BJ (cell line): ENCODE measurements around the gene CDC42BPB. TPM values are rescaled to one million over a fixed set of nuclear protein-coding genes. Genes with fewer than 3 reads are reported as not detected.

Experiments used
- CTCF ChIA-PET: fragments of 350-600 bp; formaldehyde crosslinking; extraction: SDS; loops from one replicate; lab custom pipeline; 2021; ENCODE audit warnings: antibody characterized with exemption, inconsistent platforms; lab: Yijun Ruan, JAX
- POLR2A ChIA-PET: fragments of 300-600 bp; sonication (Branson Sonifier 250); formaldehyde crosslinking; extraction: SDS; loops from one replicate; lab custom pipeline; 2021; ENCODE audit warnings: antibody characterized with exemption; lab: Charles Lee
- DNase-seq: peaks from one replicate; pipeline ENCODE4 v3.0.0-alpha.2; 2011; ENCODE audit warnings: low read depth
- H3K27me3 ChIP-seq: 2 replicates; pipeline ENCODE4 v1.6.0; 2011; ENCODE audit warnings: low read length; ENCODE audit not compliant: control insufficient read depth, insufficient read depth
- H3K36me3 ChIP-seq: 2 replicates; pipeline ENCODE4 v1.5.1; 2011; ENCODE audit warnings: low read length; ENCODE audit not compliant: control insufficient read depth, insufficient read depth
- H3K4me3 ChIP-seq: 2 replicates; pipeline ENCODE4 v1.5.1; 2011; ENCODE audit warnings: low read depth, mild to moderate bottlenecking, control low read depth, low read length
- polyA plus RNA-seq: library from polyadenylated mRNA; depleted of rRNA; stranded (reverse); fragments of >200 nt; gene quantifications from 2 replicates; pipeline ENCODE4 v1.2.3, GENCODE V29; 2011
- TF ChIP-seq, protein P1 (sequence below): IDR thresholded peaks from 2 replicates; pipeline ENCODE4 v1.5.1; 2011; ENCODE audit warnings: low read depth, mild to moderate bottlenecking, control low read depth, inconsistent platforms, low read length, moderate library complexity; ENCODE audit not compliant: insufficient read depth

Gene CDC42BPB
- polyA plus RNA-seq, 1 experiment: 66.5 TPM

DNA sequence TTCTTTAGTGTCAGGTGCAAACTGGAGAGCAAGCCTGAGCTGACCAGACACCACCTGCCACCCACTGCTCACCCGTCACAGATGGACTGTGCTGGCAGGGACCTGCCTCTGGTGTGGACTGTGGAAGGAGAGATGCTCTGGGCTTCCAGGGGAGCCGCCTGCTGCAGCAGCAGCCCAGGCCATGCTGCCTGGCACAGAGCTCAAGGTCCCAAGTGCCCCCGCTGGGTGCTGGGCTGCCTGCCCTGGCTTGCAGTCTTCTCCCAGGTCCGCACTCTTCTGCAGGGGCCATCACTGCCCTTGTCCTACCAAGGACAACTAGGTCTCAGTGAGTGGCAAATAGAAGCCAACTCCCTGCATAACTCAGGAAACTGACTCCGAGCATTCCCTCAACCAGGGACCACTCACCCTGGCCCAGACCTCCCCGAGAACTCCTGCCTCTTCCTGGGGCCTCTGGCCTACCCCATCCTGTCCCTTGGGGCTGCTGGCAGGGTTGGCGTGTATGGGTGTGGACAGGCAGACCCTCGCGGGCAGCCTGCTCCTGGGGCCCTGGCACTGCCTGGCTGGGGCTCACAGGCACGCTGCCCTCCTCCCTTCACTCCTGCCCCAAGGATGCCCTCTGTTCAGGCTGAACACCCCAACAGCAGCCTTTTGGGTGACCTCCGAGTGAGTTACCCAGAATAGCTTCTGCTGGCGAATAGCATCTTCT lies 125.6 kb downstream of the CDC42BPB start:
- Histone ChIP-seq H3K36me3 (peaks cover 10% of the 10 kb centered on the region), H3K27me3 (peaks cover 7% of the 10 kb centered on the region), H3K4me3 (no peak overlapping the region)
- no peak for DNase-seq
- TF ChIP-seq, protein P1, sequence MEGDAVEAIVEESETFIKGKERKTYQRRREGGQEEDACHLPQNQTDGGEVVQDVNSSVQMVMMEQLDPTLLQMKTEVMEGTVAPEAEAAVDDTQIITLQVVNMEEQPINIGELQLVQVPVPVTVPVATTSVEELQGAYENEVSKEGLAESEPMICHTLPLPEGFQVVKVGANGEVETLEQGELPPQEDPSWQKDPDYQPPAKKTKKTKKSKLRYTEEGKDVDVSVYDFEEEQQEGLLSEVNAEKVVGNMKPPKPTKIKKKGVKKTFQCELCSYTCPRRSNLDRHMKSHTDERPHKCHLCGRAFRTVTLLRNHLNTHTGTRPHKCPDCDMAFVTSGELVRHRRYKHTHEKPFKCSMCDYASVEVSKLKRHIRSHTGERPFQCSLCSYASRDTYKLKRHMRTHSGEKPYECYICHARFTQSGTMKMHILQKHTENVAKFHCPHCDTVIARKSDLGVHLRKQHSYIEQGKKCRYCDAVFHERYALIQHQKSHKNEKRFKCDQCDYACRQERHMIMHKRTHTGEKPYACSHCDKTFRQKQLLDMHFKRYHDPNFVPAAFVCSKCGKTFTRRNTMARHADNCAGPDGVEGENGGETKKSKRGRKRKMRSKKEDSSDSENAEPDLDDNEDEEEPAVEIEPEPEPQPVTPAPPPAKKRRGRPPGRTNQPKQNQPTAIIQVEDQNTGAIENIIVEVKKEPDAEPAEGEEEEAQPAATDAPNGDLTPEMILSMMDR: no peak
- POLR2A ChIA-PET: no interaction called here
- CTCF ChIA-PET: interaction anchor here (0.5 to 0.6 kb wide), 2 partner anchors 156 to 228 kb away, joined by 3 read pairs; no protein-coding TSS in a partner anchor

DNA sequence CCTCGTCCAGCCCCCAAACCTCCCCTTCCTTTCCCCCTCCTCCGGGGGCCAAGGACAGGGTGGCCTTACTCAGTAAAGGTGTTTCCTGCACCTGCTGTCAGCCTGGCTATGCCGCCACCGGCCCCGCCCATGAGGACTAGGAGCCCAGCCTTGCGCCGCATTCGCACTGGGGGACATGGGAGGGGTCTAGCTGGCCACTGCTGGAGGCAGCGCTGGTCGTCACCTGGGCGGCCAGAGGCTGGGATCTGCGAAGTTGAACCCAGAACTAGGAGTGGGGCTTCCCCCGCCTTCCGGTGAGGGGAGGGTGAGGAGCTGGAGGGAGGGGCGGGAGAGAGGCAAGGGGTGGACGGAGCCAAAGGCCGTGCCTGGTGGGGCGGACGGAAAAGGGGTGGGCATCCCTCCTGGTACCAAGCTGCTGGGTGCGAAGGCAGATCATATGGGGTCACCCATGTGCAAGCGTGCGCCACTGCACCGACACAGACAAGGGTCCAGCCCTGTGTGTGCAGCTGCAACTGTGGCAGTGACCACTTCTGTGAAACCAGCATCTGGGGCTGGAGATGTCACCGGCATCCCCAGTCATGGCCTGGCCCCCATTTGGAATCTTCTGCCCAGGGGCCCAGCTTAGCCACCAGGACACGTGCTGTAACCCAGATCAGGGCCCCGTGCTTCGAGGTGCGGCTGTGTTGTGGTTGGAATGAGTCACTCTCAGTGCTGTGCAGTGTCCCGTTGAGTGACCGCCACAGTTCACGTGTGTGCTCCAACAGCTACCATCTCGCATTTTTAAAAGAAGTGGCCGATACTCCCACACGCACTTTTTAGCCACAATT lies 126.4 kb downstream of the CDC42BPB start:
- ChIA-PET POLR2A (interaction anchor here (0.6 kb wide), 1 partner anchor 12 kb away, joined by 3 read pairs; no protein-coding TSS in a partner anchor), CTCF (interaction anchor here (0.5 kb wide), 1 partner anchor 156 kb away, joined by 3 read pairs; no protein-coding TSS in a partner anchor)
- TF ChIP-seq, protein P1: no peak
- no peak for DNase-seq
- peaks cover 7% of the 10 kb centered on the region for H3K27me3 ChIP-seq
- no peak overlapping the region for H3K4me3 ChIP-seq
- peaks cover 10% of the 10 kb centered on the region for H3K36me3 ChIP-seq

DNA sequence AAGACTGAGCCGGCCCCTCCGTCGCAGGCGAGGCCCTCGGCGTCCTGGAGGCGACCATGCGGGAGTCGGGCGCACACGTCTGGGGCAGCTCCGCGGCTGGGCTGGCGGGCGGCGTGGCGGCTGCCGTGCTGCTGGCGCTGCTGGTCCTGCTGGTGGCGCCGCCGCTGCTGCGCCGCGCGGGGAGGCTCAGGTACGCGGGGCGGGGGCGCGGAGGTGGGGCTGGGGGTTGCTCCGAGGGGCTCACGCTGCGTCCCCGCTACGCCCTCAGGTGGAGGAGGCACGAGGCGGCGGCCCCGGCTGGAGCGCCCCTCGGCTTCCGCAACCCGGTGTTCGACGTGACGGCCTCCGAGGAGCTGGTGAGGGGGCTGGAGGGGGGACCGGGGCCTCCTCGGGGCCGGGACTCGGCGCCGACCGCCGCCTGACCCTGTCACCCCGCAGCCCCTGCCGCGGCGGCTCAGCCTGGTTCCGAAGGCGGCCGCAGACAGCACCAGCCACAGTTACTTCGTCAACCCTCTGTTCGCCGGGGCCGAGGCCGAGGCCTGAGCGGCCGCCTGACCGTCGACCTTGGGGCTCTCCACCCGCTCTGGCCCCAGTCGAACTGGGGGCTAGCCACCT lies 127.1 kb downstream of the CDC42BPB start:
- DNase-seq: no peak
- Histone ChIP-seq H3K27me3 (peaks cover 10% of the 10 kb centered on the region), H3K36me3 (peaks cover 10% of the 10 kb centered on the region), H3K4me3 (no peak overlapping the region)
- ChIA-PET POLR2A (no interaction called here), CTCF (no interaction called here)
- TF ChIP-seq, protein P1: no peak

GRCh38 chr14:102929241-102930137 lies 127.9 kb downstream of the CDC42BPB start:
- H3K27me3 ChIP-seq: peaks cover 10% of the 10 kb centered on the region
- CTCF ChIA-PET: no interaction called here
- DNase-seq: no peak
- TF ChIP-seq, protein P1: no peak
- H3K4me3 ChIP-seq: no peak overlapping the region
- peaks cover 10% of the 10 kb centered on the region for H3K36me3 ChIP-seq
- POLR2A ChIA-PET: no interaction called here
